ENCODE results near the gene SEL1L.
"Not testable (repeated sequence)": the region's sequence is repeated elsewhere in the genome, so short reads cannot be mapped to it uniquely, and the experiment has no call there.

The SEL1L gene

GRCh38 chr14:81516986-81517797 is 16.5 kb downstream of the SEL1L start:
- peak; percentile 62 for DNase-seq (ENCODE audit: low read depth)
- TF ChIP-seq CTCF (conservative IDR thresholded peaks at IDR 0.05; ENCODE audit: low read length): no peak
- no peak overlapping the region for H3K4me3 ChIP-seq (ENCODE audit: low read length)

- not testable (repeated sequence) for DNase-seq (ENCODE audit: low read depth); H3K4me3 ChIP-seq (ENCODE audit: low read length)
These were observed 17.7 kb downstream of the SEL1L start for GRCh38 chr14:81515927-81516326.

DNA sequence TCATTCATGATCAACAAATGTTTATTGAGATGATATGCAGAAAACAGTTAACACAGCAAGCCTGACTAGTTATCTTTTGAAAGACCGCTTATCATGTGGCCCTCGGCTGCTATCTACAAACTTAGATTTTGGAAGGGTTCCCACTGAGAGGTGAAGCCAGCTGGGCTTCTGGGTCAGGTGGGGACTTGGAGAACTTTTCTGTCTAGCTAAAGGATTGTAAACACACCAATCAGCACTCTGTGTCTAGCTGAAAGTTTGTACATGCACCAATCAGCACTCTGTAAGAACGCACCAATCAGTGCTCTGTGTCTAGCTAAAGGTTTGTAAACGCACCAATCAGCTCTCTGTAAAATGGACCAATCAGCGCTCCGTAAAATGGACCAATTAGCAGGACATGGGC is 20.8 kb downstream of the SEL1L start:
- not testable (repeated sequence) for H3K4me3 ChIP-seq (ENCODE audit: low read length); DNase-seq (ENCODE audit: low read depth)

DNA sequence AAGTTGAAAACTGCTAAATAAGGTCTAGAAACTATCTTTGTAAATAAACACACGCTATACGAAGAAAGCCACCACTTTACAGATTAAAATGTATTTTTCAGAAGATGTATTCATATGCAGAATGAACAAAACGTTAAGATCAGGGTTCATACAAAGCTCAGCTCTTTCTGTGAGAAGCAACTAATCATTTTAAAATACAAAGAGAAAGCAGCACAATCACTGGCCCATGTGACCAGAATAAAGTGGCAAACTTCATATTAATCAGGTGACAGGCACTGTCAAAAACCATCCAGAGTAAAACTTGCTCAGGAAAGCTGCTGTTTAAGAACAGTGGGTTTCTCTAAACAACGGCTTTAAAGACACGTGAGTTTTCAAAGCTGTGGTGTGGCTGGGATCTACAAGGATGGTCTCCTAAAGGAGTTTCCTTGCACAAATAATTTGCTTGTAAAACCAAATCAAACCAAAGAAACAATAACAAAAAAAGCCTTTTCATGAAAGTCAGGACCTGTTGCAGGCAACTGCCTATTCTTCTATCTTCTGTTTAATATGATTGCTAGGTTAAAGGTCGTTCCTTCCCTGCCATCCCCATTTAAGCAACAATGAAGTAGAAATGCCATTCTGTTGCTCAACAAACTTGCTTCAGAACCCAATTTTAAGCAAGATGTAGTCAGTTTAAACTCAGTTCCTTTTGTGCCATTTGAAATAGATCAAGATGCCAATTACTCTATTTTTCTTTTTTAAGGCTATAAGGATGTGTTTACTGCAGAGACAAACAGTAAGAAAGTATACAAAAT is 22.3 kb downstream of the SEL1L start:
- TF ChIP-seq CTCF (conservative IDR thresholded peaks at IDR 0.05; ENCODE audit: low read length): no peak
- DNase-seq (ENCODE audit: low read depth): no peak
- no peak overlapping the region for H3K4me3 ChIP-seq (ENCODE audit: low read length)

- DNase-seq (ENCODE audit: low read depth): no peak
These were observed 23.7 kb downstream of the SEL1L start for GRCh38 chr14:81509838-81510452.

DNA sequence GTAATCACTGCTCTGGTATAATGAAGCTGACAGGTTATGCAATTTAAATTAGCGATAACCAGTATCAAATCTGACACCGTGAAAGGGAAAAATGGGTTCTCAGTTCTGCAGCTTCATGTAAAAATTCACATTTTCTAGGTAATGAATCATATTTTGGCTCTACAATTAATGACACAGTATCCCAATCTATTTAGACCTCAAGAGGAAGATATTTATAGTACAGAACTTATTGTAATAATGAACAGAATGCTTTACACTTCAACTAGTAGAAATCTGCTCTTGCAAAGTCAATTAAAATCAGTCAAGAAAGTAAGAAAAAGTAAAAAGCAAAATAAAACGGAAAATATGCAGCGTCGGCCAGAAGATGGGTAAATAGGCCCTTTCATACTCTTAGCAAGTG is 24.3 kb downstream of the SEL1L start:
- DNase-seq (ENCODE audit: low read depth): no peak
- no peak for TF ChIP-seq CTCF (conservative IDR thresholded peaks at IDR 0.05; ENCODE audit: low read length)
- no peak overlapping the region for H3K4me3 ChIP-seq (ENCODE audit: low read length)

More at GRCh38 chr14:81509838-81510452, 23.7 kb downstream of the SEL1L start:
- TF ChIP-seq CTCF (conservative IDR thresholded peaks at IDR 0.05; ENCODE audit: low read length): no peak
- H3K4me3 ChIP-seq (ENCODE audit: low read length): no peak overlapping the region

- no peak for DNase-seq (ENCODE audit: low read depth)
- no peak overlapping the region for H3K4me3 ChIP-seq (ENCODE audit: low read length)
- no peak for TF ChIP-seq CTCF (conservative IDR thresholded peaks at IDR 0.05; ENCODE audit: low read length)
These were observed 27.2 kb downstream of the SEL1L start for GRCh38 chr14:81506487-81506886.

DNA sequence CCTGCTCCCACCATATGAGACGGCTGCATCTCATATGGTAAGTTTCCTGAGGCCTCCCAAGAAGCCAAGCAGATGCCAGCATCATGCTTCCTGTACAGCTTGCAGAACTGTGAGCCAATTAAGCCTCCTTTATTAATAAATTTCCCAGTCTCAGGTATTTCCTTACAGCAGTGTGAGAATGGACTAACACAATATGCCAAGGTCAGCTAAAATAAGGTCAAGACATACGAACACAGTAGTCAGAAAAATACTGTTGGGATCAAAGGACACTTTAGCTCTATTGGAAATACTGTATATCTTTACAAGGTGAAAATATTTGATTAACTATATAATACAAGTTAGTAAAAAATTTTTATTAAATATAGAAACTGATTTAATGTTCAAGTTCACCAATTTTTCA is 28.8 kb downstream of the SEL1L start:
- TF ChIP-seq CTCF (conservative IDR thresholded peaks at IDR 0.05; ENCODE audit: low read length): no peak
- no peak overlapping the region for H3K4me3 ChIP-seq (ENCODE audit: low read length)

More for the DNA sequence above, 28.8 kb downstream of the SEL1L start:
- DNase-seq (ENCODE audit: low read depth): no peak

Measured in AG10803 (cell line).